EH (cell line): ENCODE measurements around the gene NAP1L5.

Experiments
- DNase-seq: peaks from one replicate; pipeline ENCODE4 v3.0.0-alpha.2; 2015; ENCODE audit warnings: low read depth

The NAP1L5 gene

GRCh38 chr4:88660446-88661294 lies 37.0 kb downstream of the NAP1L5 start:
- DNase-seq = peak; percentile 75

- no peak for DNase-seq
Measured at GRCh38 chr4:88659890-88660208, 37.8 kb downstream of the NAP1L5 start.

DNA sequence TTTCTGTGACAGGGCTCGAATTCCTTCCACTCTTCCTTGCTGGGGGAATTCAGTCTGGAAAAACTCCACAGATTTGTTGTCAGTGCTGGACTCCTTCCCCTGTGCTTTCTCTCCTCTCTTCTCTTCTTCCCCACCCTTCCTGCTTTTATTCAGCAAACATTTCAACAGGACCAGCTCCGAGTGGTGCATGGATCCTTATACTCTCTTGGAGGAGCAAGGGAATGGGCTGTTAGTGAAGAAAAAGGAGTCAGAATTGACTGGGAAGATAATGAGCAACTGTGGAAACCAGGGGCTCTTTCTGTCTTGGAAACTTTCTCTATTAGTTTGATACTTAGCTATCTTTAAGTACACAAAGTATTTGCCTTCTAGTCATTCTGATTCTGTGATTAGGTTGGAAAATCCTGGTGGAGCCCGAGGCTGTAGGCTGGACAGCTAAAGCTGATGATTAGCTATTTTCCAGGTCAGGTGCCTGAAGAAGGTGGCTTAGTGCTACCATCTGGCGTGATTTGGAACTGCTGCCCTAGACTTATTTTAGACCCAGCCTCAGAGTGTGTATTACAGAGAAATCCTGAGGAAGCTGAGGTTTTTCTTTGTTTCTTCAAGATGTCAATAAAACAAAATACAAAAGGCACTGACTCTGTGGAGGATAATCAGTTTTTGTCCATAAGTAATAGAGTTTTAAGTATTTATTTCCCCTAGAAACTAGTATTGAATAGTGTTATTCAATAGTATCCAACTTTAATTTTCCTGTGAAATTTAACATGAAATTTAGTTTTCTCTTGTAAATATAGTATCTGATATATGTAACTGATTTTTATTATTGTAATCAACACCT lies 38.4 kb downstream of the NAP1L5 start:
- DNase-seq = peak; percentile 73

- DNase-seq = no peak
Measured at GRCh38 chr4:88655226-88655625, 42.4 kb downstream of the NAP1L5 start.

GRCh38 chr4:88653371-88653946 lies 44.2 kb downstream of the NAP1L5 start:
- no peak for DNase-seq

DNA sequence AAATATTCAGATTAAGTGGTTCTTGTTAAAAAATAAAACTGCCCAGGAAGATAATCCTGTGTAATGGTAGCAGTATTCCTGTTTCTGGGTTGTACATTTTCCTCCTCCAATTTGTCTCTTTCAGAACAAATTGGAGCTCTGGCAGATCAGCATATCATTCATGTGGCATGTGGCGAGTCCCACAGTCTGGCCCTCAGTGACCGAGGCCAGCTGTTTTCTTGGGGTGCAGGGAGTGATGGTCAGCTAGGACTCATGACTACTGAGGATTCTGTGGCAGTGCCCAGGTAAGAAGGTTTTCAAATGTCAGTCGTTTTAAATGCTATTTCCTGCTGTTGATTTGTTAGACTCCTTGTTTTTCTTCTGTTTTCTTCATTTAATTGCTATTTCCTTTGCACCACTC lies 47.9 kb downstream of the NAP1L5 start:
- no peak for DNase-seq

DNA sequence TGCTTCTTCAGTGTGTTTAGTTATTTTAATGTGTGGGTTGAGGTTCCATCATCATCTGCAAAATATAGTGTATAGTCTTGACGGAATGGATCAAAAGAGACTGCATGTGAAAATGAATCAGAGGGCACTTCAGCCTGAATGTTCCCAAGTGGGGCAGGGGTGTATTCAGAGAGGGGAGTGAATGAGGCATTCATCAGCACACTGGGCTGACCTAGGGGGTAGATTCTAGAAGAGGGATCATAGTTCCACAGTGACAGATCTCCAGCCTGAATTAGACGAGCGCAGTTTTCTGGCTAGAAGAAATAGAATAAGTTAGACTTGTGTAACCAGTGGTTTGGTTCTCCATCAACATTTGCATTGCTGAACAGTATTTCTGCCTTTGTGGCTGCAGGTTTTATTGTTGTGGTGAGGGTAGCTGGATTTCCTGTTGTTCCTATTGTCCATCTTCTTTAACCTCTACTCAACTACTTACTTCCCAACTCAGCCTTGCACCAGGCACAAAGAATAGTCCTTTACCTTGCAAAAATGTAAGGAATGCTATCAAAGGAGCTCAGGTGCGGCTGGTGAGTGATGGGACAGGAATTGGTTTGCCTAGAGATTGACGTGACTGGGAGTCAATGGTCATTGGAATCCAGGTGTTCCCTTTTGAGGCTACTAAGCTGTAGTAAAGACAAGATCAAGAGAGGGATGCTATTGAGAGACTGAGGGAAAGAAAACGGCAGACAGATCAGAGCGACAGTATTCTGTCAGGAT lies 50.9 kb downstream of the NAP1L5 start:
- DNase-seq = no peak

DNA sequence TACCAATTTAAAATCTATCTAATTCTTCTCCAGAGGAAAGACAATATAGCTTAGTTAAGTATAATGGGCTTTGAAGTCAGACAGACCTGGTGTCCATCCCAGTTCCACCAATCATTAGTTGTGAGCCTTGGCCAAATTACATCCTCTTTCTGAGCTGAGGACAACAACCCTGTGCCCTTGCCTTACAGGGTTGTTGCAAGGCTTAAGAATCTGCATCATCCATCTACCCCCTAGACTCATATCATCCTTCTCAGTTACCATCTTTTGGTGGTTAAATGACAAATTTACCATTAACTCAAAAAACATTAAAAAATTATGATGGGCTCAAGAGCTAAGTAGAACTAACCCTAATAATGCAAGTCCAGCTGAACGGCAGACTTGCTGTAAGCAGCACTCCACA lies 51.6 kb downstream of the NAP1L5 start:
- no peak for DNase-seq
